Measurements from ENCODE around the gene OPN1SW.
A peak's percentile ranks its signal among the peaks of the same experiment; 100 is the strongest.

OPN1SW gene

GRCh38 chr7:128781851-128782250 is 6.3 kb upstream of the OPN1SW start:
- Mint-ChIP-seq H3K4me3 (no peak overlapping the region), H3K36me3 (peaks cover 6% of the 10 kb centered on the region), H3K27ac (no peak overlapping the region), H3K27me3 (no peaks in the 10 kb centered on the region), H3K9me3 (peaks cover 8% of the 10 kb centered on the region), H3K4me1 (no peaks in the 10 kb centered on the region)
- no peak for ATAC-seq

GRCh38 chr7:128781126-128781525 is 5.5 kb upstream of the OPN1SW start:
- no peak overlapping the region for H3K4me3 Mint-ChIP-seq
- peaks cover 6% of the 10 kb centered on the region for H3K36me3 Mint-ChIP-seq
- peaks cover 6% of the 10 kb centered on the region for H3K9me3 Mint-ChIP-seq
- H3K27me3 Mint-ChIP-seq, result no peaks in the 10 kb centered on the region
- no peak overlapping the region for H3K27ac Mint-ChIP-seq
- ATAC-seq, result no peak
- H3K4me1 Mint-ChIP-seq, result no peaks in the 10 kb centered on the region

GRCh38 chr7:128778946-128779345 is 3.4 kb upstream of the OPN1SW start:
- ATAC-seq, result peak; percentile 35
- no peaks in the 10 kb centered on the region for H3K27me3 Mint-ChIP-seq
- no peak overlapping the region for H3K4me3 Mint-ChIP-seq
- no peak overlapping the region for H3K27ac Mint-ChIP-seq
- peaks cover 7% of the 10 kb centered on the region for H3K9me3 Mint-ChIP-seq
- no peaks in the 10 kb centered on the region for H3K4me1 Mint-ChIP-seq
- peaks cover 23% of the 10 kb centered on the region for H3K36me3 Mint-ChIP-seq

- H3K4me3 Mint-ChIP-seq, result no peak overlapping the region
- no peak overlapping the region for H3K27ac Mint-ChIP-seq
- no peak for ATAC-seq
Measured at GRCh38 chr7:128777156-128778123, 1.8 kb upstream of the OPN1SW start.

GRCh38 chr7:128774921-128775320 is 673 bp downstream of the OPN1SW start:
- Mint-ChIP-seq H3K4me1 (no peaks in the 10 kb centered on the region), H3K27ac (no peak overlapping the region), H3K4me3 (no peak overlapping the region), H3K9me3 (peaks cover 7% of the 10 kb centered on the region), H3K36me3 (peaks cover 58% of the 10 kb centered on the region), H3K27me3 (no peaks in the 10 kb centered on the region)
- ATAC-seq, result no peak

More at GRCh38 chr7:128777156-128778123, 1.8 kb upstream of the OPN1SW start:
- Mint-ChIP-seq H3K27me3 (no peaks in the 10 kb centered on the region), H3K9me3 (peaks cover 7% of the 10 kb centered on the region), H3K36me3 (peaks cover 36% of the 10 kb centered on the region), H3K4me1 (no peaks in the 10 kb centered on the region)

- H3K27ac Mint-ChIP-seq, result no peak overlapping the region
- no peaks in the 10 kb centered on the region for H3K27me3 Mint-ChIP-seq
- no peak overlapping the region for H3K4me3 Mint-ChIP-seq
- peaks cover 7% of the 10 kb centered on the region for H3K9me3 Mint-ChIP-seq
- ATAC-seq, result no peak
- no peaks in the 10 kb centered on the region for H3K4me1 Mint-ChIP-seq
- peaks cover 65% of the 10 kb centered on the region for H3K36me3 Mint-ChIP-seq
Measured at GRCh38 chr7:128774029-128774689, 1.4 kb downstream of the OPN1SW start.

GRCh38 chr7:128773604-128774003 is 2.0 kb downstream of the OPN1SW start:
- no peak for ATAC-seq
- Mint-ChIP-seq H3K36me3 (peaks cover 71% of the 10 kb centered on the region), H3K27ac (no peak overlapping the region), H3K4me1 (no peaks in the 10 kb centered on the region), H3K4me3 (no peak overlapping the region), H3K9me3 (peaks cover 7% of the 10 kb centered on the region), H3K27me3 (no peaks in the 10 kb centered on the region)

GRCh38 chr7:128770233-128770632 is 5.4 kb downstream of the OPN1SW start:
- no peak for ATAC-seq
- Mint-ChIP-seq H3K4me1 (no peaks in the 10 kb centered on the region), H3K27me3 (no peaks in the 10 kb centered on the region), H3K9me3 (no peaks in the 10 kb centered on the region), H3K36me3 (peaks cover 80% of the 10 kb centered on the region), H3K27ac (no peak overlapping the region), H3K4me3 (no peak overlapping the region)

GRCh38 chr7:128767475-128768110 is 8.0 kb downstream of the OPN1SW start:
- no peaks in the 10 kb centered on the region for H3K27me3 Mint-ChIP-seq
- H3K36me3 Mint-ChIP-seq, result peaks cover 69% of the 10 kb centered on the region
- H3K9me3 Mint-ChIP-seq, result no peaks in the 10 kb centered on the region
- no peak overlapping the region for H3K27ac Mint-ChIP-seq
- H3K4me1 Mint-ChIP-seq, result no peaks in the 10 kb centered on the region
- no peak overlapping the region for H3K4me3 Mint-ChIP-seq
- ATAC-seq, result no peak

- no peak for ATAC-seq
- Mint-ChIP-seq H3K27me3 (no peaks in the 10 kb centered on the region), H3K36me3 (peaks cover 50% of the 10 kb centered on the region), H3K4me1 (no peaks in the 10 kb centered on the region), H3K9me3 (no peaks in the 10 kb centered on the region), H3K27ac (no peak overlapping the region), H3K4me3 (no peak overlapping the region)
Measured at GRCh38 chr7:128763541-128763940, 12.1 kb downstream of the OPN1SW start.

GRCh38 chr7:128759242-128759641 is 16.4 kb downstream of the OPN1SW start:
- no peak overlapping the region for H3K27ac Mint-ChIP-seq
- H3K4me1 Mint-ChIP-seq, result no peaks in the 10 kb centered on the region
- H3K9me3 Mint-ChIP-seq, result no peaks in the 10 kb centered on the region
- H3K4me3 Mint-ChIP-seq, result no peak overlapping the region
- no peaks in the 10 kb centered on the region for H3K27me3 Mint-ChIP-seq
- H3K36me3 Mint-ChIP-seq, result peaks cover 43% of the 10 kb centered on the region
- ATAC-seq, result no peak

GRCh38 chr7:128758553-128758952 is 17.0 kb downstream of the OPN1SW start:
- Mint-ChIP-seq H3K4me3 (no peak overlapping the region), H3K9me3 (no peaks in the 10 kb centered on the region), H3K4me1 (no peaks in the 10 kb centered on the region), H3K27ac (no peak overlapping the region), H3K36me3 (peaks cover 47% of the 10 kb centered on the region), H3K27me3 (no peaks in the 10 kb centered on the region)
- ATAC-seq, result no peak

- no peaks in the 10 kb centered on the region for H3K4me1 Mint-ChIP-seq
- no peaks in the 10 kb centered on the region for H3K9me3 Mint-ChIP-seq
- peaks cover 49% of the 10 kb centered on the region for H3K36me3 Mint-ChIP-seq
- no peak overlapping the region for H3K27ac Mint-ChIP-seq
- H3K4me3 Mint-ChIP-seq, result no peak overlapping the region
- H3K27me3 Mint-ChIP-seq, result no peaks in the 10 kb centered on the region
- no peak for ATAC-seq
Measured at GRCh38 chr7:128757203-128757602, 18.4 kb downstream of the OPN1SW start.

- Mint-ChIP-seq H3K27me3 (no peaks in the 10 kb centered on the region), H3K36me3 (peaks cover 39% of the 10 kb centered on the region), H3K4me3 (no peak overlapping the region), H3K27ac (no peak overlapping the region), H3K4me1 (no peaks in the 10 kb centered on the region), H3K9me3 (no peaks in the 10 kb centered on the region)
- ATAC-seq, result no peak
Measured at GRCh38 chr7:128755819-128756476, 19.6 kb downstream of the OPN1SW start.
